ENCODE measurements around the gene COL7A1.

- TF ChIP-seq CTCF (IDR thresholded peaks at IDR 0.05; ENCODE audit: low read depth, low read length) (no peak), EZH2phosphoT487 (IDR thresholded peaks at IDR 0.05; ENCODE audit: low read depth) (no peak)
These were observed 27.6 kb downstream of the COL7A1 start for GRCh38 chr3:48567500-48567899.

All from OCI-LY3 (cell line).